Esophagus muscularis mucosa (tissue), 4 donors: Measurements from ENCODE around the gene DNAH10.

ENCODE experiments used
- EP300 ChIP-seq: sonication (generic); formaldehyde crosslinking; IDR thresholded peaks from one replicate; pipeline ENCODE4 v1.6.1; 2017; ENCODE audit warnings: antibody characterized with exemption
- POLR2A ChIP-seq: fragments of 450-650 bp; IDR thresholded peaks from one replicate; pipeline ENCODE4 v1.6.1; 2017; ENCODE audit warnings: antibody characterized with exemption, moderate library complexity, mild to moderate bottlenecking, low read depth
- TF ChIP-seq, protein P1 (sequence below), 3 experiments: fragments of 200-600 bp in 2 of 3; fragments of 450-650 bp in 1 of 3; sonication (generic) in 2 of 3; IDR thresholded peaks; one replicate each; pipeline ENCODE4 v1.5.1; 2017 to 2019; ENCODE audit warnings: antibody characterized with exemption in 3 of 3, mild to moderate bottlenecking in 2 of 3, moderate library complexity in 1 of 3

DNA sequence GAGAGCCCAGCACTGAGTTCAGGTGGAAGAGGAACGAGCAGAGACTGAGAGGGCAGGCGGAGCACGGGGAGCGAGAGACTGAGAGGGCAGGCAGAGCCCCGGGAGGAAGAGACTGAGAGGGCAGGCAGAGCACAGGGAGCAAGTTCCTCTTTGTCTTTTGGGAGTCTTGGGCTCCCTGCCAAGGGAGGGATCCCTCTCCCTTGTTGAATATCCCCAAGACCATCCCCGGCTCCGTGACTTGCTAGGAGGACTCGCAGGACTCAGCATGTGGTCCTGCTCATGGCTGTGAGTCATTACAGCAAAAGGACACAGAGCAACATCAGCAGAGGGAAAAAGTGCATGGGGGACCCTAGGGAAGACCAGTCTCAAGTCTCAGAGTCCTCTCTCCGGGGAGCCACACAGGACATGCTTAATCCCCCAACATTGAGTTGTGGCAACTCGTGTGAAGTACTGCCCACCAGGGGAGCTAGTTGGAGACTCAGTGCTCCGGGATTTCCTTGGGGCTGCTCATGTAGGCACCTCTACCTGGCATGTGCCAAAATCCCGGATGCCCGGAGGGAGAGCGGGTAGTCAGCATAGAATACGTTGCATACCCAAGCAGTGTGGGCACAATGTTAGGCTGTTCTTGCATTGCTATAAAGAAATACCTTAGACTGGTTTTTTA is 129.5 kb downstream of the DNAH10 start:
- TF ChIP-seq, protein P1, sequence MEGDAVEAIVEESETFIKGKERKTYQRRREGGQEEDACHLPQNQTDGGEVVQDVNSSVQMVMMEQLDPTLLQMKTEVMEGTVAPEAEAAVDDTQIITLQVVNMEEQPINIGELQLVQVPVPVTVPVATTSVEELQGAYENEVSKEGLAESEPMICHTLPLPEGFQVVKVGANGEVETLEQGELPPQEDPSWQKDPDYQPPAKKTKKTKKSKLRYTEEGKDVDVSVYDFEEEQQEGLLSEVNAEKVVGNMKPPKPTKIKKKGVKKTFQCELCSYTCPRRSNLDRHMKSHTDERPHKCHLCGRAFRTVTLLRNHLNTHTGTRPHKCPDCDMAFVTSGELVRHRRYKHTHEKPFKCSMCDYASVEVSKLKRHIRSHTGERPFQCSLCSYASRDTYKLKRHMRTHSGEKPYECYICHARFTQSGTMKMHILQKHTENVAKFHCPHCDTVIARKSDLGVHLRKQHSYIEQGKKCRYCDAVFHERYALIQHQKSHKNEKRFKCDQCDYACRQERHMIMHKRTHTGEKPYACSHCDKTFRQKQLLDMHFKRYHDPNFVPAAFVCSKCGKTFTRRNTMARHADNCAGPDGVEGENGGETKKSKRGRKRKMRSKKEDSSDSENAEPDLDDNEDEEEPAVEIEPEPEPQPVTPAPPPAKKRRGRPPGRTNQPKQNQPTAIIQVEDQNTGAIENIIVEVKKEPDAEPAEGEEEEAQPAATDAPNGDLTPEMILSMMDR (IDR thresholded peaks at IDR 0.05): no peak
- TF ChIP-seq POLR2A: no peak
- TF ChIP-seq EP300: no peak
